Measurements from ENCODE around the gene RARRES2.
"Not testable (repeated sequence)": the region's sequence is repeated elsewhere in the genome, so short reads cannot be mapped to it uniquely, and the experiment has no call there.

The RARRES2 gene

DNA sequence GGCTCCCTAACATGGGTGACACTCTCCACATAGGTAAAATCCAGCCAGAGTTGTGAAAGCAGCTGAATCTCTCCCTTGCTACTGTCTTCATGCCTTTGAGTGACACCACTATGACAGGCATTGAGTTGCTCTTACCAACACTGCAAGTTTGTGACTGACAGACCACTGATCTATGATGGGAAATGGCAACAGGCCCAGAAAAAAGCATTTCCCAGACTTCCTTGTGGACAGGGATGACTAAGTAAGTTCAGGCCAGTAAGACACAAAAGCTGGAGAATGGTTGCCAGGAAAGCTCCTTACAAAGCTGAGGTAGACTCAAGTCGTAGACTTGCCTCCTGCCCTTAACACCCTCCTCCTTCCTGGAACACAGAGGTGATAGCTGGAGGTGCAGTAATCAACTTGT is 38.5 kb downstream of the RARRES2 start:
- in situ Hi-C loops (cut with HindIII; ENCODE audit: low sequenced_read_pairs) = not testable (repeated sequence)

- in situ Hi-C loops (cut with HindIII; ENCODE audit: low sequenced_read_pairs) = not testable (repeated sequence)
Measured at GRCh38 chr7:150297978-150298377, 43.5 kb downstream of the RARRES2 start.

- in situ Hi-C loops (cut with HindIII; ENCODE audit: low sequenced_read_pairs) = not testable (repeated sequence)
Measured at GRCh38 chr7:150296802-150297201, 44.6 kb downstream of the RARRES2 start.

DNA sequence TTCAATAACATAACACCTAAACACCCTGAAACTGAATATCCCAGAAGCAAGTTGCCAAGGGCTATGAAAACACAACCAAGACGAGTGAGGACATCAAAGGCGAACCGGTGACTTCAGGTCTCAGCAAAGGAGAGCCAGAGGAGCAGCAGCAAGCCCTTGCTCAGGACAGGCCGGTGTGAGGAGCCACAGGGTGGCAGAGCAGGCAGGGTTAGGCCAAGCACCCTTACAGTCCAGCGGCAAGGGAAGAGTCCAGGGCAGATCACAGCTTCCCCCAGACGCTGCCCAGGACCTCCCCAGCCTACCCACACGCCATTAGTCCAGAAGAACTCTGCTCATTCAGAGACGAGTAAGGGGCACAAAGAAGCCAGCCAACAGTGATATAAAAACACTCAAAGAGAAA is 45.8 kb downstream of the RARRES2 start:
- in situ Hi-C loops (cut with HindIII; ENCODE audit: low sequenced_read_pairs) = not testable (repeated sequence)

DNA sequence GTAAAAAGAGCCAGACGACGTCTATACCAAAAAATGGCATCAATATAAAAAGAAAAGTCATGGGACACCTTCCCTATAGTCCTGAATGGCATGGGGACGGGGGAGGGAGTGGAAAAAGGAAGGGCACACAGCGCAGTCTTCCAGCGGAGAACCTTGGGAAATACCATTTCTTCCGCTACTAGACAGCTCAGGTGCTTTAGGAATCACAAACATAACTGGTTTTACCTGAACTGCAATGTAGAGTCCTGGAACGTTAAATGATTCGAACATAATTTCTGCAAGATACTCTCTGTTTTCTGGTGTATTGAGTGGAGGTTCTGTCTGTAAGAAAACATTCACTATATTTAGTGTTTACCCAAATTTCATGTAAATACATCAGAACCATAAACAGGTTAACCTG is 46.4 kb downstream of the RARRES2 start:
- in situ Hi-C loops (cut with HindIII; ENCODE audit: low sequenced_read_pairs) = not testable (repeated sequence)

GRCh38 chr7:150290317-150290716 is 51.1 kb downstream of the RARRES2 start:
- in situ Hi-C loops (cut with HindIII; ENCODE audit: low sequenced_read_pairs) = not testable (repeated sequence)

DNA sequence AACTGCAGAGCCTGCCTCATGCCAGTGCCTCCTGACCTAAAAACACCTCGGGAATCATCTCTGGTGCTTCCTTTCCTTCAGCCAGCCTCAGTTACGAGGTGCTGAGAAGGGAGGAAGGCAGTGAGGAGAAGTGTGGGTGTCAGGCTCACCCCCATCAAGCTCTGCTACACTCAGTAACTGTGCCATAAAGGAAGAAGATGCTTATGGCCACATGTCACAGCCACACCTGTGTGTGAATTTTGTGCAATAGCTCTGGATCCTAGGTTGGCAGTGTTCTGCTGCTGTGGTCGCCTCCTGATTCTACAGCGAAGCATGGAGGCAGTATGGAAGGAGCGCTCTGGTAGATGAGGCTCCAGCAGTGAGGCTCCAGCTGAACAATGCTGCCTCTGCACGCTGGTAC is 52.6 kb downstream of the RARRES2 start:
- in situ Hi-C loops (cut with HindIII; ENCODE audit: low sequenced_read_pairs) = not testable (repeated sequence)
